GM10266 (cell line): ENCODE data around the gene LMTK3.

Source experiments
- DNase-seq: peaks from one replicate; pipeline ENCODE4 v3.0.0; 2012; ENCODE audit errors: extremely low spot score
- CTCF ChIP-seq: IDR thresholded peaks from 2 replicates; pipeline ENCODE4 v1.5.1; 2012; ENCODE audit warnings: mild to moderate bottlenecking, low read depth; ENCODE audit not compliant: control insufficient read depth, insufficient read depth; ENCODE audit errors: missing control alignments

Gene LMTK3

GRCh38 chr19:48511321-48511731 is 309 bp downstream of the LMTK3 start:
- TF ChIP-seq CTCF: no peak
- DNase-seq: peak; percentile 8

- TF ChIP-seq CTCF: no peak
- peak; percentile 78 for DNase-seq
Observed at GRCh38 chr19:48510421-48511268, 990 bp downstream of the LMTK3 start.

- no peak for TF ChIP-seq CTCF
- peak; percentile 12 for DNase-seq
Observed at GRCh38 chr19:48509467-48510194, 2.0 kb downstream of the LMTK3 start.

GRCh38 chr19:48508729-48509411 is 2.8 kb downstream of the LMTK3 start:
- no peak for DNase-seq
- no peak for TF ChIP-seq CTCF

GRCh38 chr19:48507911-48508439 is 3.7 kb downstream of the LMTK3 start:
- DNase-seq: no peak
- no peak for TF ChIP-seq CTCF

- DNase-seq: peak; percentile 73
- peak; percentile 54 for TF ChIP-seq CTCF
Observed at GRCh38 chr19:48506138-48506733, 5.4 kb downstream of the LMTK3 start.
